ENCODE results near the gene LSAMP. TPM values are rescaled to one million over a fixed set of nuclear protein-coding genes. Genes with fewer than 3 reads are reported as not detected.

LSAMP gene
- total and polyA plus RNA-seq, 2 of the 13 experiments (the other 11 are each of a cell fraction or from before 2014, with no cell fraction given), result not detected

GRCh38 chr3:116051586-116051985, 393.7 kb downstream of the LSAMP start:
- POLR2A ChIA-PET, result no interaction called here
- intact Hi-C loops (cut with micrococcal nuclease; ENCODE audit: unreplicated experiment), result no loop called here
- FAIRE-seq, result no peak

More at GRCh38 chr3:116051586-116051985, 393.7 kb downstream of the LSAMP start:
- H3K79me2 ChIP-seq (ENCODE audit: insufficient read depth, low read length), result no peaks in the 10 kb centered on the region
- H3K4me2 ChIP-seq (ENCODE audit: low read depth, low read length), result no peak overlapping the region
- no peaks in the 10 kb centered on the region for H3K4me1 ChIP-seq (ENCODE audit: insufficient read depth, low read length)
- no peak overlapping the region for H3K4me3 ChIP-seq (replicated peaks in 1 of 3; ENCODE audit: insufficient read depth in 1 of 3, low read depth in 2 of 3, low read length in 3 of 3)
- 15% methylated on average over 3 of the region's 3 CpGs for WGBS (ENCODE audit: low lambda C conversion rate)
- CTCF ChIA-PET (ENCODE audit: low intra/inter-chr PET ratio, low total read pairs), result no interaction called here
- TF ChIP-seq HOXA7 (CRISPR knock-in tag; IDR thresholded peaks at IDR 0.05) (no peak), ZNF180 (CRISPR knock-in tag; IDR thresholded peaks at IDR 0.05; ENCODE audit: borderline replicate concordance, low read depth) (no peak), RBM39 (IDR thresholded peaks at IDR 0.05; ENCODE audit: low read depth, low read length, poor library complexity, severe bottlenecking) (no peak), ZNF275 (CRISPR knock-in tag; IDR thresholded peaks at IDR 0.05; ENCODE audit: borderline replicate concordance) (no peak), BCL3 (CRISPR knock-in tag; IDR thresholded peaks at IDR 0.05) (no peak), SRF (IDR thresholded peaks at IDR 0.05; ENCODE audit: low read depth, low read length) (no peak), PHF8 (CRISPR knock-in tag; IDR thresholded peaks at IDR 0.05) (no peak), NRL (CRISPR knock-in tag; IDR thresholded peaks at IDR 0.05; ENCODE audit: borderline replicate concordance) (no peak), ZHX1 (CRISPR knock-in tag; IDR thresholded peaks at IDR 0.05; ENCODE audit: low read depth) (no peak), UBTF (CRISPR knock-in tag; IDR thresholded peaks at IDR 0.05) (no peak), ZBTB8A (CRISPR knock-in tag; IDR thresholded peaks at IDR 0.05; ENCODE audit: borderline replicate concordance, low read depth) (no peak), JUN (CRISPR knock-in tag; IDR thresholded peaks at IDR 0.05) (no peak), GPN1 (CRISPR knock-in tag; IDR thresholded peaks at IDR 0.05; ENCODE audit: borderline replicate concordance) (no peak), EZH2 (conservative IDR thresholded peaks at IDR 0.05; ENCODE audit: low read depth, low read length) (no peak)
- no peak overlapping the region for H3K27ac ChIP-seq (ENCODE audit: extremely low read length, insufficient read depth, low read length)
- H3K9ac ChIP-seq (ENCODE audit: insufficient read depth, low read depth, low read length), result no peak overlapping the region
- in situ Hi-C loops (cut with HindIII; ENCODE audit: extremely low pct_ligation_motif_present, low pct_unique_long_range_greater_than_20kb), result no loop called here
- no peak for DNase-seq (ENCODE audit: low spot score)
- H3K36me3 ChIP-seq (replicated peaks in 1 of 2; ENCODE audit: control insufficient read depth in 1 of 2, insufficient read depth in 2 of 2, low read length in 2 of 2), result no peaks in the 10 kb centered on the region
- no peaks in the 10 kb centered on the region for H3K27me3 ChIP-seq (ENCODE audit: control insufficient read depth in 1 of 2, insufficient read depth in 2 of 2, low read length in 2 of 2)
- BruUV-seq (replicated peaks), result no TSS peak
- no peak for ATAC-seq
- H3K9me3 ChIP-seq (ENCODE audit: low read length), result no peaks in the 10 kb centered on the region
- H4K20me1 ChIP-seq (ENCODE audit: insufficient read depth, low read length), result no peaks in the 10 kb centered on the region
- H2AFZ ChIP-seq (ENCODE audit: low read length), result no peak overlapping the region

Data from HepG2 (cell line).